AML-193 (cell line): ENCODE data around the gene FGGY.
"Not testable (repeated sequence)": the region's sequence is repeated elsewhere in the genome, so short reads cannot be mapped to it uniquely, and the experiment has no call there.

Experiments
- DNase-seq, 2 experiments: peaks; one replicate each; lab custom pipeline; 2025; lab: John Stamatoyannopoulos, UW

The FGGY gene

GRCh38 chr1:59512702-59513101, 215.8 kb downstream of the FGGY start:
- no peak for DNase-seq

DNA sequence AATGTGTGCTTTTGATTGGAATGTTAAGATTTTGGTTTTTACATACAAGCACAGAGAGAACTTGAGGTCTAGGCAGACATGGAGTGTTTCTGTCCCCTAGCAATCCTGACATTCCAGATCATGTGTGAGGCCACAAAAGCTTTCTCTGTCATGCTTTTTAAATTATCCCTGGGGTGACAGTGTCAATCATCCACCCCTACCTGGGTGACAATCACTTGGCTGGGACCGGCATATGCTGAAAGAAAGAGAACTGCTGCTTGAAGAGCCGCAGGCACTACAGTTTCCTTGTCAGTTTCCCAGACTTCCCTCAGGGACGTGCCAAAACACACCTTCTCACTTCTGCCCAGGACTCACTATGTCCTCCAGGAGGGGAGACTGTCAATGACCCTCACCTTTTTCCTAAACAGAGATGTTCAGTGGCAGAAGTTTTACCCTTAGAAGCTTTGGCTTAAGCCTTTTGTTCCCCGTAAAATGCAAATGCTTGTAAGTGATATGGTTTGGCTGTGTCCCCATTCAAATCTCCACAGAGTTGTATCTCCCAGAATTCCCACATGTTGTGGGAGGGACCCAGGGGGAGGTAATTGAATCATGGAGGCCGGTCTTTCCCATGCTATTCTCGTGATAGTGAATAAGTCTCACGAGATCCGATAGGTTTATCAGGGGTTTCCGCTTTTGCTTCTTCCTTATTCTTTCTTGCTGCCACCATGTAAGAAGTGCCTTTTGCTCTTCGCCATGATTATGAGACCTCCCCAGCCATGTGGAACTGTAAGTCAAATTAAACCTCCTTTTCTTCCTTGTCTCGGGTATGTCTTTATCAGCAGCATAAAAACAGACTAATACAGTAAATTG, 217.4 kb downstream of the FGGY start:
- no peak for DNase-seq

GRCh38 chr1:59516881-59517280, 220.0 kb downstream of the FGGY start:
- no peak for DNase-seq

GRCh38 chr1:59520194-59520593, 223.3 kb downstream of the FGGY start:
- no peak for DNase-seq

DNA sequence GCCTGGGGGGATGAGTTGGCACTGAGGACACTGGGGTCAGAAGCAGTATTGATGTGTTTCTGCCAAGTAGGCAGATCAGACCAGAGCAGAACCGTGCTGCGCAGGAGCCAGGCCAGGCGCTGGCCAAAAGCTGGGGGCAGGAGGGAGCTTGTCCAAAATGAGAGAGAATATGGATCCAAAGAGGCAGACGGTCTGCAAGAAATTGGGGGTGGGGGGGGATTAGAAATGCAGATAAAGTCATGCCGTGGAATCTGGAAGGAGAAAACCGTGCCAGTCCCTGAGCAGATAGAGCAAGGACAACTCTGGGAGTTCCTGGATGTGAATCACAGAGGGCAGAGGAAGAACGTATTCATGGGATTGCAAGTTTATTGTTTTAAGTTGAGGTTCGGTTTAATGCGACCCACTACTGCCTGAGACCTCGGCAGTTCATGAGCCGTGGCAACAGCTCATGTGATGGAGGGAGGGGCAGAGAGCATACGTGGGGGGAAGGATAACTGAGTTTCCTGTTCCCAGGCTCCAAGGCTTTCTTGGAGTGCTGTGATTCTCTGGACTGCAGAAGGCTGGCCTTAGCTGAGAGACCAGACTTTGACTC, 224.0 kb downstream of the FGGY start:
- no peak for DNase-seq

- no peak for DNase-seq
These were observed 224.6 kb downstream of the FGGY start for GRCh38 chr1:59521456-59521855.

DNA sequence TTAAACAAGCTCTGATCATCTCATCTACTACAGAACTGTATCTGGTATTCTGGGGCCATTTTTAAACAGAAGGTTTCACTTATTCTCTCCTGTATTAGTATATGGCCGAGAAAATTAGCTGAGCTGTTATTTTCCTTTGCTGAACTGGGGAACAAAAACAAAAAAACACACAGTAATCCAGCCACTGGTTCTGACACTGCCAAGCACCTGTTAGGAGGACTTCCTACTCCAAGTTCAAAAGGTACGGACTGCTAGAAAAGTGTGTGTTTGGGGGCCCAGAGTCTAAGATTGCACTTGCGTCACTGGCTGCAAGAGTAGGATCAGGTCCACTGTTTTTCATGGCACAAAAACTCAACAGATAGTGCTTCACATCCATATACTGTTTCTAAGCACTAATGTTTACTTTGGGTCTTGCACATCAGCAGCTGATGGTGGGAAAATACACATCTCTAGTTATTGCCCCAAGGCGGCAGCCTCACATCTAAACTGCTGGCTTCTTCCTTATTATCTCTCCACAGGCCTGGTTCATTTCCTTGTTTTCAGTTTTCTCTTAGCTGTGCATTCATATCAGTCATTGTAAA, 226.1 kb downstream of the FGGY start:
- no peak for DNase-seq

DNA sequence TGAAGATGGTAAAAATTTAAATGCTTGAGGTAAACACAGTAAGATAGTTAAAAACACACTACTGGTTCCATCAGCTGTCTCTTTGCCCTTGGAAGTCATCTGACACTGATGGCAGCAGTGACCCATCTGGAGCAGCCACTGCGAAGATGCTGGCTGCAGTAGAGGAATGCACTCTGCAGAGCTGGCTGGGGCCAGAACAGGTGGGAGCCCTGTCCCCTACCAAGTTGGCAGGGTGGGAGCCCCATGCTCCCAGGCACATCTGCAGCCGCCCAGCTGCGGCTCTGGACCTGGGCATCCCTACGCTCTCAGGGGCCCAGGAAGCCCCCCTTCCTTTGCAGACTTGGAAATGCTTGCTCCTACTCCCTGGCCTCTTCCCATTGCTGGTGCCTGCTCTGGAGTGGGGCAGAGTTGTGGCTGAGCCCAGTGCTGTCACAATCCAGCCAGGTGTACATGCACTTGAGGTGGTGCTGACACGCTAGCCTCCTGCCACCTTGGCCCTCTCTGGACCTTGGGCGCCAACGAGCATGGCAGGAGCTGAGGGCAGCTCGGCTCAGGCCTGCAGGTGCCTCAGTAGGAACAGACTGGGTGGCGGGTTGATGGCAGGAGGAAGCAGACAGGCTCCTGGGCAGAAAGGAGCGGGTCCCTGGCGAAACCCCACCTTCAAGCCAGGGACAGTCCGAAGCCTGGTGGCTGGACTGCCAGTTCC, 227.0 kb downstream of the FGGY start:
- DNase-seq = no peak

DNA sequence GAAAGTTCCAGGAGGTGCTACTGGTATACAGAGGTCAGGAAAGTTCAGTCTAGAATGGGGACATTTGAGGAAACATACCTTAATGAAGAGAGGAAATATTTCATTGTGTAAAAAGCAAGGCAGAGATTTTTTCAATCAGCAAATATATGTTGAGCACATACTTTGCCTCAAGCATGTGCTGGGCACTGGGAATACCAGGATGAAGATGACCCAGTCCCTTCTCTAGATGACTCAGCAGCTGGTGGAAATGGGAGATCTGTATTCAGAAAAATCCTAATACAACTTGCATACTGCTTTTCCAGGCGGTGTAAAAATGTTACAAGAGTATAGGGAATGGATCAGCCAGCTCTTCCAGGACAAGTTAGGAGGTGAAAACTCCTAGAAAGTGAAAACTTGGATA, 229.3 kb downstream of the FGGY start:
- no peak for DNase-seq

- DNase-seq = no peak
These were observed 231.6 kb downstream of the FGGY start for GRCh38 chr1:59528471-59528870.

DNA sequence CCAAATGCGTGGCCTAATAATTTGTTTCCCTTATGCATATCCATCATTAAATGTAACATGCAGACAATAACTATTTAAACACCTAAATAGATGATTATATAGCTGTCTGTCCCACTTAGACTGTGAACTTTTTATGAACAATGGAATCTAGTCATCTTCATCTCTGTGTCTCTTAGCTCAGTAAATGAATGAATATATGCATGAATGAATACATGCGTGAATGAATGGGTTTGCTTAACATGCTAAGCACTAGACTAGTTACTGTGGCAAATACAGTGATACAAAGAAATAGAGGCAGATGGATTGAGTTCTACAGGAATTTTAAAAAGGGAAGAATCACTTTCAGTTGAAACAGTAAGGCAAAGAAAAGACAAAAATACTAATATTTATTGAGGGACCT, 232.0 kb downstream of the FGGY start:
- no peak for DNase-seq

- DNase-seq = no peak
These were observed 233.2 kb downstream of the FGGY start for GRCh38 chr1:59530119-59530518.

GRCh38 chr1:59532102-59532501, 235.2 kb downstream of the FGGY start:
- DNase-seq = no peak

- DNase-seq = not testable (repeated sequence)
These were observed 241.6 kb downstream of the FGGY start for GRCh38 chr1:59538476-59538875.

GRCh38 chr1:59539961-59540681, 243.2 kb downstream of the FGGY start:
- DNase-seq = no peak

DNA sequence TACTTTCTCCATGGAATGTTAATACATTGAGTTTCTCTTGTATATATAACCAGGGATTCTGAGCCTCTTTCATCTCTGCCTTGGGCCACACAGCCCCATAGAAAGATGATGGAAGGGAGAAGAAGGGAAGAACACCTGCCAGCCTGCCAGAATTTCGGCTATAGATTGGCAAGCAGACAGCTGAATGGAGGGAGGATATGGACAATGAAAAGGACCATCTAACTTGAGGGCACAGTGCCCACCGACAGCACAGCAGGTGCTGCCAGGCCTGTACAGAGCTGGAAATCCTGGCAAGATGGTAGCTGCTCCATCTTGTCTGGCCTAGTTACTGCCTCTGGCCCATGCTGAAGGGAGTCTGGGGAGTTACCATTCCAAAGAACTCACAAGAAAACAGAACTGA, 244.3 kb downstream of the FGGY start:
- no peak for DNase-seq

GRCh38 chr1:59541891-59542290, 245.0 kb downstream of the FGGY start:
- DNase-seq = no peak

DNA sequence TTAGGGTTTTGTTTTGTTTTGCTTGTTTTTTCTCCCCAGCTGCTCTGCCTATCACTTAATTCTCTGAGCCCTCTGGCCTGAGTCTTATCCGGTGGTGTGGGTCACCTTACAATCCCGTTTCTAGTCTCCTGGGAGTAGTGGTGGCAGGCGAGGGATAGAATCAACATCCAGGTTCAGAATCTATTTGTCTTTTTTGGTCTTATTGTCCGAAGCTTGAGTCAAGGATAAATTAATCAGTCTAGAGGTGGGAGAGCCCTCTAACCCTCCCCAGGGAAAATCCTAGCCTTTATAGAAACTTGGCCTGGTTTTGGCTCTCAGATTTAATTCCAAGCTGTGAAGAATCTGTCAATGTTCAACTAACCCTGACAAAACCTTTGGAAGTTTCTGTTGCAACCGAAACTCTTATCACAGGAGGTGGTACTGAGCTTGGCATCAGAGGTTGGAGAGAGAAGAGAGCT, 246.3 kb downstream of the FGGY start:
- no peak for DNase-seq

DNA sequence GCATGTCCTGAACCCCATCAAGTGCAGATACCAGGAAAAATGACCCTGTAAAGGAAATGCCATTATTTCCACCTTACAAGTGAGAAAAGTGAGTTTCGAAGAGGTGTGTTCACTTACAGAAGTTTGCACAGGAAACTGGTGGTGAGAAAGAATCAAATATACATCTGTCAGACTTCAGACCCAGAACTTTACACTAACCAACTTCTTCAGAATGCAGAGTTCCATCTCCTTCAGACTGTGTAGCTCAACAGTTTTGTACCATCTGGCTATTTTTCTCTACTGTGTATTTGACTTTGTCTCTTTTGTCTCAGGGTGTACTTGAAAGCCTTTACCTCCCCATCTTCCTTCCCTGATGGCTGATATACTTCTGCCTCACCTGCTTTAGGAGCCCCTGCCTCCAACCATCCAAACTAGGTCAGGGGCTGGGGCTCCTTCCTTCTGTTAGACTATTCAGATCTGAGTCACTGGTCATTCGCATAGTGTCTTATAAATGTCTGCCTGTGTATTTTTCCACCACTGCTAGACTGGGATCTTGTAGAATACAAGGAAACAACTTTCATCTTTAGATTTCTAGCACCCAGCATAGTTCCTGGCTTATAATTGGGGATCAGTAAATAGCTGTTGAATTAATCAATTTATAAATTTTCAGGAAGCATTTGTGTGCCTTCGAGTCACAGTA, 247.9 kb downstream of the FGGY start:
- no peak for DNase-seq

DNA sequence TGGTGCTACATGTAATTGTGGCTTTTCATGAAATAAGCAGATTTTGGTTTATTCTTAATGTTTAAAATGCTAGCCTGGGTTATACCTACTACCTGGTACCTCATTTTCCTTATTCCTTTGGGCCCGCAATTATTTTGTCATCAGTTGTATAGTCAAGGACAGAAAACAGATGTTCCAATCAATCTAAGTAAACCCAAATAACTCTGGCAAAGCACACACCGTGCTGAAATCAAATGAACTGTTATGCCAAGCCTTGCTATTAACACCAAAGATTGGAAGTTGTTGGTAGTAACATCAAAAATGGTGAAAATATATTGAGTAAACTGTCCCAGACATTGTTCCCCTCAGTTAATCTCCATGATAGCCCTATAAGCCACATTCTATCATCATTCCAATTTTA, 248.9 kb downstream of the FGGY start:
- DNase-seq = no peak

- DNase-seq = no peak
These were observed 252.4 kb downstream of the FGGY start for GRCh38 chr1:59549066-59549837.
